ENCODE measurements around the gene PTPN1.
A peak's percentile ranks its signal among the peaks of the same experiment; 100 is the strongest.
"Not testable (repeated sequence)": the region's sequence is repeated elsewhere in the genome, so short reads cannot be mapped to it uniquely, and the experiment has no call there.

PTPN1 gene

DNA sequence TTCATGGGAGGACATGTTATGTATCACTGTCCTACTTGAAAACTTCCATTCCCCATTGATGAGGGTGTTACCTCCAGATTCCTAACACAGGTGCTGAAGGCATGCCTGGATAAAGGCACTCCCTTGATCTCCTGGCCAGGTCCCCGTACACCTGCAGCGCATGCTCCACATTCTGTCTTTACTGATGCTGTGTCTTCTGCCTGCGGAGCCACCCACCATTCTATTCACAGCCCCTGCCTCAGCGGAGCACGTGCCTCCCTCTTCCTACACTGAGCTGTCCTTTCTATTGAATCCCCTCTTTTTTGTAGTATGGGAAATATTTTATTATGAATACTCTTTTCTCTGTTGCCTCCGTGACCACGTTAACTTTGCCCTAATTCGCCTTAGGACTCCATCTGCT, 25.0 kb downstream of the PTPN1 start:
- DNase-seq: no peak

DNA sequence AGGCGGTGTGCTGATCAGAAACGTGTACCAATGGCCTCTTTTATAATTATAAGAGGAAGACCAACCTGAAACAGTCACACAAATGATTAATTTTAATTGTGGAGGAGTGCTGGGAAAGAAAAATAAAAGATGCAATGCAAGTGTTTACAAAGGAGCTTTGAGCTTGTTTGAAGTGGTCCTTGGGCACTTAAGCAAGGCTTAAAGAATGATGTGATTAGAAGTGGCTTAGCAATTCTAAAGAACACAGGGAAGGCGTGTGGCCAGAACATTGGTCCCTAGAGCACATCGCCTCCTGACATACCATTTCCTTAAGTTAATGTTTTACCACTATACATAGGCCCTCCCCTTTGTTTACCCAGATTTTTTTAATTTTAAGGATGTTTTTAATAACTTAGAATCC, 26.1 kb downstream of the PTPN1 start:
- no peak for DNase-seq

DNA sequence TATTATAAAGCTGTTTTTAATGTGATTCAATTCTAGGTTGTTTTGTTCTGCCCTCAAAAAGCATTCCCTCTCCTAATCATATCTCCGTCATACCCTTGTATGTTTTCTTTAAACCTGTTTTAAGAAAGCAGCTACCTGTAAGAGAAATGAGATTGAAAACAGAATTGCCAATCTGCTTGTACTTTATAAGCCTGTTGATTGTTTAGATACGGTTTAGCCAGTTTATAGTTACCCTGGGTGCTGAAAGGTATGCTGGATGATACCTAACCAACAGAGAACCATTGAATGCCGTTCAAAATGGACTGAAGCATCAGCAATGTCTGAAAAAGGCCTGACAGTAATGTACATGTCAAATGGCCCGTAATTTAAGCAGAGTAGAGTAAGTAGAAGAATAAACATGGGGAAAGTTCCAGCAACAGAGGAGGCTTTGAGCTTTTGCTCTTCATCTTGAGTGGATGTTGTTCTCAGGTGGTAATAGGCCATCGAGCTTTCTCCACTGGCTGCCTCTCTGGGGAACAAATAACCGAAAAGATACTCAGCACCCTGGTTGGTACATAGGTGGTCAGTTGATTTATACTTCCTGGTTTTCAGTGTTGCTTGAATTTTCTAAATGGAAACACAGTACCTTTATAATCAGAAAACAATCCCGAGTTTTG, 27.5 kb downstream of the PTPN1 start:
- no peak for DNase-seq

DNA sequence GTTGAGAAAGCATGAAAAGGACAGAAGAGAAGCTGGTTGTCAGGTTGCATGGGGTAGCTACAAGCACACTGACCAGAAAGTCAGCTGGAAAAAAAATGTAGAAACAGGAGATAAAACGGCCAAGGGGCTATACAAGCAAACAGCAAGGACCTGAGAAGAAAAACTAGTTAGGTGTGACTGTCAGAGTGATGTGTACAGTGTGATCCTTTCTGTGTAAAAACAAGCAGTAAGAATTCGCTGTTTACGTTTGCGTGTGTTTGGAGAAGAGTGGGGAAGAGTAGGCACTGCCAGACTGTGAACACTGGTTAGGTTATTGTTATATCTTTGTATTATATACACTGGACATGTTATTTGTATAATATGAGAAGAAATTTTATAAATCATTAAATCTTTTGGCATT, 28.1 kb downstream of the PTPN1 start:
- no peak for DNase-seq

DNA sequence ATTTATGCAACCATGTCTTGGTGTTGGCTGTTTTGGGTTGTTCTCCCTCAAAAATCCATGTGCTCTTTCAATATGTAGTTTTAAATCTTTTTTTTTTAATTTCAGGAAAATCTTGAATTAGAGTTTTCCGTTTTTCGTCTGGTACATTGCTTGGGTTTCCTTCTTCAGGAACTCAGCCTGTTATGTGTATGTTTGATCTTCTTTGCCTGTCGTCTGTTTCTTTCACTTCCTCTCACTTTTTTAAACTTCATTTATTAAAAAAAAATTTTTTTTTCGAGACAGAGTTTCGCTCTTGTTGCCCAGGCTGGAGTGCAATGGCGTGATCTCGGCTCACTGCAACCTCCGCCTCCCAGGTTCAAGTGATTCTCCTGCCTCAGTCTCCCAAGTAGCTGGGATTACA, 29.6 kb downstream of the PTPN1 start:
- DNase-seq: not testable (repeated sequence)

DNA sequence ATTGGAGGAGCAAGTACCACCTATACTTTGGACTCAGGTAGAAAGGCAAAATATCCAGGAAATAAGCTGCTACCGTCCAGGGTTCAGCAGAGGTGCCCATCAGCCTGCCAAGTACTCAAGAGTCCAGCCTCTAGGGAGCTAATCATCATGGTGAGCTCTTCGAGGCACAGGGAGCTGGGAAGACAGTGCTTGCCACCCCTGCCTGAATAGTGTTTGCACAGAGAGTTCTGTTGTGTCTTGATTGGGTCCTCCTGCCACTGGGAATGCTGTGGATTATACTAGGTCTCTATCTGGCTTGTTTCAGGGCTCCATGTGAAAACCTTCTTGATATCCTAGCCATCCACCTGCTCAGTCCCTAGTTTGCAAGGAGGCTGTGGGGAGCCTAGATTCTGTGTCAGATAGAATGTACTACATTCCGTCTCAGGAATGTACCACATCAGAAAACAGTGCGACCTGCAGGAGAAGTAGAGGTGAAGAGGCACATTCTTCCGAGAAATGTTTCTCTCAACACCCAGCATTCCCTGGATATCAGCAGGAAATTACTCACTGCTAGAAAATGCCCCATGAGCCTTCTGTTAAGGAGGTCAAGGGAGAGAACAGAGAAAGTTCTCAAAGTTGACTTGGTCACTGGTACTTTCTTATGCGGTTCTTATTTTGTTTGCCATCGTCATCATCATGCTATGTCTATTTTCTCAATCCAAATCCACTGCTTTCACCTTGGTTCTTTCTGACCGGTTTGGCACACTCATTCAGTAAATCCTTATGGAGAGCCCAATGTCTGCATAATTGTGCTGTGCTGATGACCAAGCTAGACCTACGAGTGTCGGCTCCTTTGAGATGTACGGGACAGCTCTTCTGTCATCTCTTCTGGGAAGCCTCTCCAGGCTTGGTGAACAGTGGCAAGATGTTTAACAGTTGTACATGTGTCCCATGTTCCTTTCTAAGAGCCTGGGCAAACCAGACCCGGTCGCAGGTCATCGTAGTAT, 30.7 kb downstream of the PTPN1 start:
- DNase-seq: no peak

DNA sequence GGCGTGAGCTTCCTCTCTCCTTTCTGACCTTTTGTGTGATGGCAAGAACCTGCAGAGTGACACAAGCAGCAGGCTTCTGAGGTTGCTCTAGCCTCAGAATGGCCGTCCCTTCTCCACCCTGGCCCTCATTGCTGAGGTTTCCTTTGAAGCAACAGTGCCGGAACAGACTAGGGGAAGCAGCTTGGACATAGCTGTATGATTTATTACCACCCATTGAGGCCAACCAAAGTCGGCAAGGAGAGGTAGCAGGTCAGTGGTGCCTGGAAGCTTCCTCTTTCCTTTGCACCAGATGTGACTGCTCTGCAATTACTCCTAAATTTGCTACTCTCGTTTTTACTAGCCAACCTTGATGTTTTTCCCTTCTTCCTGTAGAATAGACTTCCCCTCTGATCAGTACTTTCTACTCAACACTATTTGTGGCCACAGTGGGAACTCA, 31.4 kb downstream of the PTPN1 start:
- no peak for DNase-seq

DNA sequence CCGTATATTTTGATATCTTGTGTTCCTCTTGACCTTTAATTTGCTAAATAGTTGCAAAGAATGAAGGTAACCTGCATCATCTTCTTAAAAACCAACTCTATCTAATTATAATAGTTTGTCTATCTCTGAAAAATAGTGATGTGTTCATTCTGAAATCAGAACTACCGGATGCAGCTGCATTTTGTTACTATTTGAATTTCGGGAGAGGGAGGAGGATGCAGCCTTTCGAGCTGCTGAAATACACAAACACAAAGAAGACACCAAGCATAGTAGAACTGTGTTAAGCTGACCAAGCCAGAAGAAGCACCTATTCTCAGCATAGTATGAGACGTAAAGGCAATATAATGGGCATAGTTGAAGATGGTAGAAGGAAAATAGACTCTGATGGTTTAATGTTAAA, 33.1 kb downstream of the PTPN1 start:
- DNase-seq: no peak

DNA sequence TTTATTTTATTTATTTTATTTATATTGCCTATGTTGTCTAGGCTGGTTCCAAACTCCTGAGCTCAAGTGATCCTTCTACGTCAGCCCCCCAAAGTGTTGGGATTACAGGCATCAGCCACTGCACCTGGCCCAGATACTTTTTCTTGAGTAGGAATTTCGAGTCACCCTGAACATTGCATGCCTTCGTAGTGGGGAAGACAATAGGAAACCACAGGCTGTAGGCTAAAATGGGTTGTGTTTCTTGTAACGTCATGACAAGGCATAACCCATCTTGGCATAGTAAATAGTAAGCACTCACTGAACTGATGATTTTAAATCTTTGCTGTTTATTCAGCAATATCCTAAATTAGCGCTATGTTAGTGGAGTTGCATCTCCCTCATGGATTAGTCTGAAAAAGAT, 34.9 kb downstream of the PTPN1 start:
- DNase-seq: no peak

DNA sequence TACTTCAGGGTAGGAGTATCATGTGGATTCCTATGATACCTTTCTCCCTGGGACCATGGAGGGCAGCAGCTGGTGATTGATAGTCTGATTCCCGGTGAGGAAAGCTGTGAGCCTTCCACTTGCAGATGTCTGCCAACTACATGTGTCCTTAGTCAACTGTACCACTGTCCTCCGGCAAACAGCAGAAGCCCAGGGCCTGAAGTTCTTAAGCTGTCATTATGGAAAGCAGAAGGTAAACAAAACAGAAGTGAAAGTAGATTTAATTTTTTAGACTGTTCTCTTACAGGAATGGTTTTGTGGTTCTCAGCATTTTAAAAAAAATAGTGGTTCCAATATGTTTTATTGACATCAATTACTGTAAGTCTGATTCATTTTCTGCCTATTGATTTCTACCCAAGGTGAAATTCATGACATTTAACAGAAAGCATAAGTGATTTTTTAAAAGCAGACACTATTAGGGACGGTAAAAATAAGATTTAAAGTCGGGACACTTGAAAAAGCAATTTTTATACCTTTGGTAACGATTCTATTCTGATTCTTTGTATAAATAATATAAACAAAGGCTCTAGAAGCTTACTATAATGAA, 36.6 kb downstream of the PTPN1 start:
- DNase-seq: peak; percentile 36

DNA sequence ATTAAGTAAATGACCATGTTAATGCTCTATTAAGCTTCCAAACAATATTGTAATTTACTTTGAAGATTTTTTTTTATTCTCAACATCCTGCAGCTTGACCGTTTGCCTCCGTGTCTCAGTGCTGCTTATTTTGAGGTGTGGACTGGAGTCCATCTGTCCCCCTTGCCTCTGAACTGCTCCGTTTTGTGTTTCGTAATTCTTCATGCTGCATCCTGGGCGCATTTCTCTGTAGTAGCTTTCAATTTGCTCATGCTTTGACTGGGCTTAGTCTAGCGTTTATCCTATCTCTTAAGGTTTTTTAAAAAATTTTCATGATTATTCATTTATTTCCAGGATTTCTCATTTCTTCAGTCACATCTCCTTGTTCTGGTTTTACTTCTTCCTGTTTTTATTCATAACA, 37.8 kb downstream of the PTPN1 start:
- no peak for DNase-seq

DNA sequence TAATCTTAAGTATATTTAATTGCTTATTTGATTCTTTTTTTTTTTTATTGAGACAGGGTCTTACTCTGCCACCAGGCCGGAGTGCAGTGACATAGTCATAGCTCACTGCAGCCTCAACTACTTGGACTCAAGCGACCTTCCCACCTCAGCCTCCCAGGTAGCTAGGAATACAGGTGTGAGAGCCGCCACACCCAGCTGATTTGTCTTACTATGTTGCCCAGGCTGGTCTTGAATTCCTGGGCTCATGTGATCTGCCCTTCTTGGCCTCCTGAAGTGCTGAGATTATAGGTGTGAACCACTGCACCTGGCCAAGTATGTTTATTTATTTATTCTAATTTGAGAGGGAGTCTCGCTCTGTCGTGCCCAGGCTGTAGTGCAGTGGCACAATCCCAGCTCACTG, 38.2 kb downstream of the PTPN1 start:
- no peak for DNase-seq

DNA sequence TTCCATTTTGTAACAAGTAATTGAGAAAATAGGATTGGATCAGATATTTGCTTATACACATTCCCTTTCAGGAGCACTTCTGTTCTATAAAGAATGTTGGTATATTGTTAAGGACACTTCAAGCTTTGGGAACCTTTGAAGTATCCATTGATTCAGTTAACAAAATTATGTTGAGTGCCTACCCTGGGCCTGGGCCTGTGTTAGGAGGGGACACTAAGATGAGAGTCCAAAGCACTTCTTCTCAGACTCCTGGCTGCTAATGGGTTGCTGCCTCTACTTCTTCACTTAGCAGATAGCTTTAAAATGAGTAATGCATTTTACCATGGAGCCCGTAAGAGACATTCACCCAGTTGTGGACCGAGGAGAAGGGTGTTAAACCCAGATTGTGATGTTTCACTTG, 40.3 kb downstream of the PTPN1 start:
- no peak for DNase-seq

DNA sequence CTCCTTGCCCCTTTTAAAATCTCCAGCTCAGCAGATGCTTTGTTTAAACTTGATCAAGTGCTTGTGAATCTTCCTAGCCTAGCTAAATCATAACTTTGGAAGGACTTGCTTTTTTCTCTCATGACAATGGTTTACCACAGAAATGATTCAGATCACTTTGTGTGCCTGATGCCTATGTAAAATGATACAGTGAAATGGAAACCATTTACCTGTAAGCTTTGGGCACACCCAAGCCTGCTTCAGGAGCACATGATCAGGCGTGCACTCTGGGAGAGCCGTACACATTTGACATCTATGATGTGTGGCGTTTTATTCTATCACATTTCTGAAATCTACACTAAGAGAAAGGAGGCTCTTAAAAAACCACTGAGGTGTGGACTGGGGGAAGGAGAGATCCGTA, 41.1 kb downstream of the PTPN1 start:
- DNase-seq: peak; percentile 34

DNA sequence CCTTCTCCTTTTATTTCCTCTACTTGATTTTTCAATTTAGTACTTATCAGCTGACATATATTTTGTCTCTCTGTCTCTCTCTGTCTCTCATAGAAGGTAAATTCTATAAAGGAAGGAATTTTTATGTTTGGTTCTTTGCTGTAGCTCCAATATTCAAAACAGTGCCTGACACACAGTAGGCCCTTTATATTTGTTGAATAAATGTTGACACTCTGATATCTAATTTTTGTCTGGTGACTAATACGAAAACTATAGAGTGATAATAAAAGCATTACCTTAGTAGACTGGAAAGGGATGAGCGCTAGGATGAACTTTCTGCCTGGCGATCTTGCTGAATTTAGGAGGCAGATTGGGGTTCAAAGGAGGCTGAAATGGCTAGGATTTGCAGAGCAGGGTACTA, 42.8 kb downstream of the PTPN1 start:
- DNase-seq: no peak

DNA sequence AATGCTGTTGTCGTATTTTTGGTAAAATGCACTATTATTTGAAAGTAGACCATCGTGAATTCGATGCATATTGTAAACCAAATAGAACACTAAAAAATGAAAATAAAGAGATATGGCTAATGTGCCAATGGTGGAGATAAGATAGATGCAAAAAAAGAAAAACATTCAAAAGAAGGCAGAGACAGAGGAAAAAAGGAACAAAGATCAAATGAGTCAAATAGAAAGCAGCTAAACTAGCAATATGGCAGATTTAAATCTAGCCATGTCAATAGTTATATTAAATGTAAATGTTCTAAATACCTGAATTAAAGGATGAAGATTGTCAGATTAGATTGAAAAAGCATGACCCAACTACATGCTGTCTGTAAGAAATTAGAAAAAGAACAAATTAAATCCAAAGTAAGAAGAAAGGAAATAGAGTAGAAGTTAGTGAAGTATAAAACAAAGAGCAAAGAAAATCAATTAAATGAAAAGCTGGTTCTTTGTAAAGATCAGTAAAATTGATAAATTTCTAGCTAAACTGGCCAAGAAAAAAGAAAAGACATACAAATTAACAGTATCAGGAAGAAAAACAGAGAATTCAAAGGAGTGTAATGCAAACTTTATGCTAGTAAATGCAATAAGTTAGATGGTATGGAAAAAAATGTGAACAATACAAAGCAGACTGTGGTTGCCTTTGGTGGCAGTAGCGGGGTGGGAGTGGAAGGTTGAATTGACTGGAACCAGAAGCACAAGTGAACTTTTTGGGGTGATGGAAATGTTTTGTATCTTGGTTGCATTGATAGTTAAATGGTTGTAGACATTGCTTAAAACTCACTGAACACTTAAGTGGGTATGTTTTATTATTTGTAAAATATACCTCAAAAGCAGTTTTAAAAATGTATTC, 44.8 kb downstream of the PTPN1 start:
- DNase-seq: peak; percentile 56

DNA sequence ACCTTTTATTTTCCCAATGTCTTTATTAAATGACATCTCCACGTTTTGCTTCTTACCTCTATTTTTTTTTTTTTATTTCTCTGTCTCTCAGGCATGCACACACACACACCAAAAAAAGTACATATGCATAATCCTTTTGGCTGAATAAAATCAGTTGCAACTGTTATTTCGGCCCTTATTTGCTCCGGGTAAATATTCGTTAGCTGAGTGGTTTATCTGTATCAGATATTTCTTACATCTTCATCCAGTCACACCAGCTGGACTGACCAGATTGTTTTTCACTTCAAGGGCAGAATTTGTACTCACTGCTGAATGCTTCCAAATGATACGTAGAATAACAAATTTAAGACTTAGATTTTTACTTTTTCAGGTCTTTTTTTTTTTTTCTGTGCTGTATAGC, 45.5 kb downstream of the PTPN1 start:
- DNase-seq: no peak

DNA sequence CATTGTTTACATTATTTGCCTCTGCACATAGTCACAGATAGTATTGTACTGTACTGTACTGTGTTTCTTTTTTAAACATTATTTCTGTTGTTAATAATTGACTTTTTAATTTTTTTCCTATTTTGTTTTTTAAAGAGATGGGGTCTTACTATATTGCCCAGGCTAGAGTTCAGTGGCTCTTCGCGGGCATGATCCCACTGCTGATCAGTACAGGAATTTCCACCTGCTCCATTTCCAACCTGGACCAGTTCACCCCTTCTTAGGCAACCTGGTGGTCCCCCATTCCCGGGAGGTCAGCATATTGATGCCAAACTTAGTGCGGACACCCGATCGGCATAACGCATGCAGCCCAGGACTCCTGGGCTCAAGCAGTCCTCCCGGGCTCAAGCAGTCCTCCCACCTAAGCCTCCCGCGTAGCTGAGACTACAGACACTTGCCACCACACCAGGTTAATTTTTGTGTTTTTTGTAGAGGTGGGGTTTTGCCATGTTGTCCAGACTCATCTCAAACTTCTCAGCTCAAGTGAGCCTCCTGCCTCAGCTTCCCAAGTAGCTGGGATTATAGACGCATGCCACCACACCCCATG, 47.5 kb downstream of the PTPN1 start:
- no peak for DNase-seq

DNA sequence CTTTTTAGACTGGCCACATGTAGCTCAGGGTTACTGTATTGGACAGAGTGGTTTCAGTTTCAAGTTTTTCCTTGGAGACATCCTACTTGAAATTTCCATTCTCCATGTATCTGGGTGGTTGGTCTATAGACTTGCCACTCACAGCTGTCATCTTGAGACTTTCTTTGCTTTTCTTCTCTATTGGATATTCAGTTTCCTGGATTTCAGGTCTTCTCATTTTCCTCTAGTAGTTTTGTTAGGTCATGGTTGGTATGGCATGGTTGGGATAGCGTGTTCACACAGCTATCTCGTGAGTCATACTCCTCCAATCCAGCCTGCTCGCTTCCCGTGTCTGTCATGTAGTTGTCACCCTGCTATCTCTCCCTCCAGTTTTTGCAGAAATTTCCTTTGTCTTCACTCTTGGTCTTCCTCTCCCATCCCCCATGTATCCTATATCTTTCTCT, 48.3 kb downstream of the PTPN1 start:
- no peak for DNase-seq

DNA sequence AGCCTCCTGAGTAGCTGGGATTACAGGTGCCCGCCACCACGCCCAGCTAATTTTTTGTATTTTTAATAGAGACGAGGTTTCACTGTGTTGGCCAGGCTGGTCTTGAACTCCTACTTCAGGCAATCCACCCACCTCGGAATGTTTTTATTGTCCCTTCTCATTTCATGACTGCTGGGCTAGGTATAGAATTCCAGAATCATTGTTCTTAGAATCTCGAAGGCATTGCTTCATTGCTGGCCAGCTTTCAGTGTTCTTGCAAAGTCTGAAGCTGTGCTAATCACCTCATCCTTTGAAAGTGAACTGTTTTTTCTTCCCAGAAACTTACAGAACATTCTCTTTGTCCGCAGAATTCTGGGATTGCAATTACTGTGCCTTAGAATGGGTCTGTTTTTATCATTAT, 49.0 kb downstream of the PTPN1 start:
- DNase-seq: no peak

DNA sequence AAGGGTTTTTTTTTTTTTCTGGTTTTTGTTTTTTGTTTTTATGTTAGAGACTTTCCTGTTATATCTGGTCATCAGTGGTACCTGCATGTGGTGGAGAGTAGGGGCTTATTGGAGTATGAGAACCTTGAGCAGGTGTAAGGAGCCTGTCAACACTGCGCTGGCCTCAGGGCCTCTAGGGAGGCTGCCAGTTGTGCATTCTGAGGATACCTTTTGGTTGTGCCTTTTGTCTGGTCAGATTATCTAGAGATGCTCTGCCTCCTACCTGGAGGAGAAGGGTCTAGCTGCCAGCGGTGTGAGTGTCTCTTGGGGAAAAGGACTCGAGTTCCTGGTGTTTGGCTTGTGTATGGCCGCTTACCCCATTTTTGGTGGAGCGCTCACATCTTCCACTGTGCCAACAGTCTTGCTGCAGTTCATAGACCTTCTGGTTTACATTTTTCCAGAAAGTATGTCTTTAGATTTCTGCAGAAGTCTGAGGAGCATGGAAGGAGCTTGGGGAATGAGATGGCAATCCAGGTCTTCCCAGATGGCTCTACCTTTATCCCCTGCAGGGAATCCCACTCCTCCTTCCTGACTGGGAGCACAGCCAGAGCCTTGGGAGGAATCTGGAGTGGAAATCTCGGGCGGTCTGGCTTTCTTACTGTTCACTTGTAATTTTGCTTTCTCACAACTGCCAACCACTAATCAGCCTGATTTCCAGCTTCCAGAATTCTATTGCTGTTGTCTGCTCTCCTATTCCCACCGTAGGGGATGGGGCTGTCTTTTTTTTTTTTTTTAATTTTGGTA, 49.9 kb downstream of the PTPN1 start:
- no peak for DNase-seq

DNA sequence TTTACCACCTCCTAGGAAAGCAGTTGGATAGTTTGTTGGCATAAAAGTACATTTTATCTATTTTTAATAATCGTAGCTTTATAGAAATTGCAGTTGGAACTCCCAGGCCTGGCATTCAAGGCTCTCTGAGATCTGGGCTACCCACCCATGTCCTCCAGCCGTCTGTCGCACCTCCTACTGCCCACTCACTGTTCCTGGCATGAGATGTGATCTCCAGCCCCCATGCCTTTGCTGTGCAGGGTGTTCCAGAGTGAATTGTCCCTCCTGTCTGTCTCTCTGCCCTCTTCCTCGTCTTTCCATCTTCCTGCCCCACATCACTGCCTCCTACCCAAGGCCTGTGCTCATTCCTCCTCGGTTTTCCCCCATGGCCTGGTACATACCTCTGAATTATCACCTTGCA, 50.7 kb downstream of the PTPN1 start:
- DNase-seq: no peak
